Measurements from ENCODE around the gene SRSF10. TPM values are rescaled to one million over a fixed set of nuclear protein-coding genes. Genes with fewer than 3 reads are reported as not detected.

SRSF10 gene
- total and polyA plus RNA-seq, 2 of the 8 experiments (the other 6 are each of a cell fraction or from before 2014, with no cell fraction given): 155 to 194 TPM

DNA sequence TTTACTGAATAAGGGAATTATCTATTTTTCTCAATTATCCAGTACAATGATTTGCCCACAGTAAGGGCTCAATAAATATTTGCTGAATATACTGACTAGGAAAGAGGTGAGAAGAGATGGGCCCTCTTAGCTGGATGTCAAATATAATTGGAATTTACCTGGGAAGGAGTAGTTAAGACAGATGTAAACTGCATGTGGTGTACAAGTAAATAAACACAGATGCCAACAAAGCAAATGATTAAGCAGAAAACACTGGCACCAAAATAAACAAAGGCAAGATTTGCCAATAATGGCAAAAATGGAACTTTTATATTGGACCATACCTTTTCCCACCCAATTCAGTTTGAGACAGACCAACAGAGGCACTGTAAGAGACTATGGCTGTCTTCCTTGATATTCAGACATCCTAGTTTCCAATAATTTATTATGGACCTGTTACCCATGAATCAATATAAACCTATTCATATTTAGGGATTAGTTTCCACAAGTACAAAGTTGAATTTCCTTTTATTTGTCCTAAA is 13.1 kb downstream of the SRSF10 start:
- Histone ChIP-seq H3K23me2 (ENCODE audit: low read depth, low read length) (no peaks in the 10 kb centered on the region), H4K20me1 (replicated peaks in 1 of 2; ENCODE audit: control insufficient read depth in 1 of 2, insufficient read depth in 2 of 2, low read length in 2 of 2) (peaks cover 0 to 10% of the 10 kb centered on the region in 2 experiments), H2BK20ac (ENCODE audit: low read length) (no peak overlapping the region), H2BK120ac (replicated peaks; ENCODE audit: low read depth, low read length) (no peak overlapping the region), H3K14ac (ENCODE audit: insufficient read length) (no peak overlapping the region), H2BK15ac (ENCODE audit: low read length) (no peak overlapping the region), H3K23ac (ENCODE audit: insufficient read length) (no peak overlapping the region), H3K4me2 (ENCODE audit: insufficient read depth in 1 of 2, low read depth in 2 of 2, low read length in 2 of 2) (no peak overlapping the region), H3K79me2 (ENCODE audit: control insufficient read depth in 1 of 2, insufficient read depth in 2 of 2, low read length in 2 of 2) (peaks cover 0 to 32% of the 10 kb centered on the region in 2 experiments; a peak in 2 of 4 replicates), H2BK5ac (ENCODE audit: low read depth, low read length) (no peak overlapping the region), H3K36me3 (ENCODE audit: control insufficient read depth in 2 of 4, insufficient read depth in 4 of 4, low read length in 3 of 4) (peaks cover 3 to 82% (median 37%) of the 10 kb centered on the region in 4 experiments; a peak in 7 of 8 replicates), H2BK12ac (ENCODE audit: low read depth, low read length) (no peak overlapping the region), H3K27ac (ENCODE audit: low read depth, low read length) (no peak overlapping the region), H3K18ac (ENCODE audit: extremely low read depth, low read length) (no peak overlapping the region), H4K91ac (replicated peaks; ENCODE audit: insufficient read length, low read length) (no peak overlapping the region), H2AFZ (ENCODE audit: low read length) (no peak overlapping the region), H3K4ac (replicated peaks; ENCODE audit: insufficient read length, low read depth, low read length) (no peak overlapping the region), H3K9me3 (ENCODE audit: insufficient read depth in 2 of 2, low read depth in 1 of 2, low read length in 1 of 2) (no peaks in the 10 kb centered on the region), H3K56ac (replicated peaks; ENCODE audit: insufficient read length, low read depth, low read length) (no peak overlapping the region), H3K27me3 (replicated peaks in 1 of 4; ENCODE audit: control insufficient read depth in 3 of 4, extremely low read depth in 1 of 4, insufficient read depth in 3 of 4, low read length in 3 of 4) (no peaks in the 10 kb centered on the region), H3K4me1 (replicated peaks in 1 of 4; ENCODE audit: control insufficient read depth in 3 of 4, insufficient read depth in 4 of 4, low read length in 3 of 4) (no peaks in the 10 kb centered on the region), H3K9ac (replicated peaks in 1 of 4; ENCODE audit: extremely low read depth in 1 of 4, low read depth in 3 of 4, low read length in 3 of 4) (no peak overlapping the region), H4K5ac (ENCODE audit: insufficient read length, low read depth, low read length) (no peak overlapping the region), H2AK5ac (ENCODE audit: low read depth, low read length) (no peak overlapping the region), H4K8ac (ENCODE audit: extremely low read depth, insufficient read depth, low read length) (no peak overlapping the region), H3K4me3 (ENCODE audit: extremely low read depth in 1 of 4, insufficient read depth in 2 of 4, low read depth in 3 of 4, low read length in 4 of 4) (no peak overlapping the region), H3K79me1 (ENCODE audit: low read depth, low read length) (no peaks in the 10 kb centered on the region; the same call in 1 of the 2 replicates)
- TF ChIP-seq POLR2A (IDR thresholded peaks at IDR 0.05; ENCODE audit: control extremely low read depth in 1 of 2, low read depth in 2 of 2, low read length in 2 of 2) (peak in 1 of 2 experiments; percentile 25; a peak in 1 of 3 replicates), YY1 (IDR thresholded peaks at IDR 0.05; ENCODE audit: low read depth, low read length) (no peak)
- CTCF ChIA-PET (ENCODE audit: partially characterized antibody): interaction anchor here (0.8 kb wide), 1 partner anchor 274 kb away, joined by 3 read pairs; no protein-coding TSS in a partner anchor
- FAIRE-seq (no peak), DNase-seq (ENCODE audit: low read depth in 1 of 2, low spot score in 2 of 2) (no peak)
- POLR2A ChIA-PET (ENCODE audit: partially characterized antibody): interaction anchor here (0.6 to 16.6 kb wide), 5 partner anchors 10 to 48 kb away, joined by 3 to 267 read pairs (median 7); partner anchors contain the start of gene SRSF10

All from H1 (cell line).